H9 (cell line): ENCODE data around the gene PCNX2. TPM values are rescaled to one million over a fixed set of nuclear protein-coding genes. Genes with fewer than 3 reads are reported as not detected.

Experiments
- DNase-seq: peaks from one replicate; pipeline ENCODE4 v3.0.0-alpha.2; 2017
- H2AFZ ChIP-seq: one replicate; pipeline ENCODE4 v1.6.1; 2013; ENCODE audit warnings: mild to moderate bottlenecking, low read length, control low read depth, moderate library complexity
- H2AK5ac ChIP-seq: 2 replicates; pipeline ENCODE4 v1.6.1; 2013; ENCODE audit warnings: low read length, control low read depth, mixed read lengths; ENCODE audit not compliant: insufficient read length
- H2BK120ac ChIP-seq: one replicate; pipeline ENCODE4 v1.6.1; 2013; ENCODE audit warnings: low read depth, mild to moderate bottlenecking, low read length, control low read depth, inconsistent platforms; ENCODE audit not compliant: poor library complexity, severe bottlenecking
- H2BK12ac ChIP-seq: 2 replicates; pipeline ENCODE4 v1.6.1; 2013; ENCODE audit warnings: low read length, control low read depth, mixed read lengths, low read depth; ENCODE audit not compliant: insufficient read length
- H2BK15ac ChIP-seq: 2 replicates; pipeline ENCODE4 v1.6.1; 2013; ENCODE audit warnings: low read depth, low read length, control low read depth
- H2BK20ac ChIP-seq: one replicate; pipeline ENCODE4 v1.6.1; 2013; ENCODE audit warnings: low read depth, mild to moderate bottlenecking, low read length, control low read depth, inconsistent platforms; ENCODE audit not compliant: poor library complexity, severe bottlenecking
- H2BK5ac ChIP-seq: 2 replicates; pipeline ENCODE4 v1.6.1; 2013; ENCODE audit warnings: low read length, control low read depth, mixed read lengths; ENCODE audit not compliant: insufficient read length
- H3K14ac ChIP-seq: 2 replicates; pipeline ENCODE4 v1.6.1; 2013; ENCODE audit warnings: low read length, control low read depth; ENCODE audit not compliant: insufficient read depth
- H3K18ac ChIP-seq: 2 replicates; pipeline ENCODE4 v1.6.1; 2013; ENCODE audit warnings: low read depth, mild to moderate bottlenecking, mixed read lengths, low read length, control low read depth; ENCODE audit not compliant: insufficient read length
- H3K23ac ChIP-seq: 2 replicates; pipeline ENCODE4 v1.6.1; 2013; ENCODE audit warnings: low read length, control low read depth, mixed read lengths, low read depth; ENCODE audit not compliant: insufficient read length
- H3K23me2 ChIP-seq: 2 replicates; pipeline ENCODE4 v1.6.1; 2013; ENCODE audit warnings: low read depth, mild to moderate bottlenecking, mixed read lengths, low read length, control low read depth; ENCODE audit not compliant: insufficient read length, poor library complexity, severe bottlenecking
- H3K27ac ChIP-seq: 2 replicates; pipeline ENCODE4 v1.5.1; 2013; ENCODE audit warnings: low read length, control low read depth, mixed read lengths, low read depth; ENCODE audit not compliant: insufficient read length
- H3K27me3 ChIP-seq: 2 replicates; pipeline ENCODE4 v1.6.1; 2013; ENCODE audit warnings: low read length, control low read depth, inconsistent platforms; ENCODE audit not compliant: insufficient read depth
- H3K4ac ChIP-seq: 2 replicates; pipeline ENCODE4 v1.6.1; 2013; ENCODE audit warnings: low read depth, mild to moderate bottlenecking, control low read depth, inconsistent platforms, low read length, moderate library complexity
- H3K4me1 ChIP-seq: 2 replicates; pipeline ENCODE4 v1.6.1; 2013; ENCODE audit warnings: low read length, control low read depth, inconsistent platforms; ENCODE audit not compliant: insufficient read depth
- H3K4me2 ChIP-seq: 2 replicates; pipeline ENCODE4 v1.6.1; 2013; ENCODE audit warnings: low read length, control low read depth, mixed read lengths; ENCODE audit not compliant: insufficient read length, insufficient read depth
- H3K56ac ChIP-seq: 2 replicates; pipeline ENCODE4 v1.6.1; 2013; ENCODE audit warnings: low read depth, mild to moderate bottlenecking, mixed read lengths, low read length, control low read depth; ENCODE audit not compliant: insufficient read length
- H3K79me1 ChIP-seq: 2 replicates; pipeline ENCODE4 v1.6.1; 2013; ENCODE audit warnings: low read depth, mild to moderate bottlenecking, moderate library complexity, low read length, control low read depth, inconsistent platforms; ENCODE audit not compliant: insufficient read depth, poor library complexity, severe bottlenecking
- H3K79me2 ChIP-seq: 2 replicates; pipeline ENCODE4 v1.6.1; 2013; ENCODE audit warnings: low read length, control low read depth, inconsistent platforms; ENCODE audit not compliant: insufficient read depth
- H3K9ac ChIP-seq: 2 replicates; pipeline ENCODE4 v1.6.1; 2013; ENCODE audit warnings: low read length, control low read depth, mixed read lengths; ENCODE audit not compliant: insufficient read length; ENCODE audit errors: extremely low read depth
- H3K9me3 ChIP-seq: one replicate; pipeline ENCODE4 v1.6.1; 2013; ENCODE audit warnings: low read depth, low read length, inconsistent platforms; ENCODE audit not compliant: control insufficient read depth
- H3T11ph ChIP-seq: one replicate; pipeline ENCODE4 v1.6.1; 2013; ENCODE audit warnings: mild to moderate bottlenecking, low read length, control low read depth, inconsistent platforms
- H4K20me1 ChIP-seq: one replicate; pipeline ENCODE4 v1.6.1; 2013; ENCODE audit not compliant: control insufficient read depth, insufficient read length, insufficient read depth
- H4K5ac ChIP-seq: 2 replicates; pipeline ENCODE4 v1.6.1; 2013; ENCODE audit warnings: low read depth, mild to moderate bottlenecking, mixed read lengths, low read length, control low read depth; ENCODE audit not compliant: insufficient read length
- H4K8ac ChIP-seq: replicated peaks from 2 replicates; pipeline ENCODE4 v1.6.1; 2013; ENCODE audit warnings: low read length, control low read depth, mixed read lengths, low read depth; ENCODE audit not compliant: insufficient read length
- H4K91ac ChIP-seq: 2 replicates; pipeline ENCODE4 v1.6.1; 2013; ENCODE audit warnings: low read depth, mild to moderate bottlenecking, moderate library complexity, mixed read lengths, low read length, control low read depth; ENCODE audit not compliant: insufficient read length
- H3K27ac Mint-ChIP-seq, 3 experiments: 2 replicates in 2 of 3; 3 replicates in 1 of 3; pipeline ENCODE4 v1.8.0; 2020 to 2021; ENCODE audit warnings: mixed read lengths in 3 of 3, mild to moderate bottlenecking in 1 of 3, moderate library complexity in 1 of 3
- H3K27me3 Mint-ChIP-seq: 2 replicates; pipeline ENCODE4 v1.8.0; 2021; ENCODE audit warnings: low read depth, mild to moderate bottlenecking, moderate library complexity, mixed read lengths
- H3K36me3 Mint-ChIP-seq, 3 experiments: 2 replicates in 2 of 3; 3 replicates in 1 of 3; pipeline ENCODE4 v1.8.0; 2020 to 2021; ENCODE audit warnings: low read depth in 3 of 3, mixed read lengths in 3 of 3; ENCODE audit not compliant: insufficient read depth in 1 of 3
- H3K4me1 Mint-ChIP-seq, 2 experiments: 2 replicates each; pipeline ENCODE4 v1.8.0; 2020; ENCODE audit warnings: mixed read lengths in 2 of 2
- H3K4me3 Mint-ChIP-seq, 2 experiments: 2 replicates in 1 of 2; 3 replicates in 1 of 2; pipeline ENCODE4 v1.8.0; 2020 to 2021; ENCODE audit warnings: mild to moderate bottlenecking in 2 of 2, mixed read lengths in 2 of 2, moderate library complexity in 1 of 2
- H3K9me3 Mint-ChIP-seq, 2 experiments: 2 replicates in 1 of 2; 3 replicates in 1 of 2; pipeline ENCODE4 v1.8.0; 2020; ENCODE audit warnings: mild to moderate bottlenecking in 2 of 2, mixed read lengths in 2 of 2, moderate library complexity in 1 of 2
- CTCF ChIP-seq: fragments of 200-600 bp; sonication (generic); conservative IDR thresholded peaks from 3 replicates; pipeline ENCODE4 v1.8.0; 2021; ENCODE audit warnings: antibody characterized with exemption, mild to moderate bottlenecking
- WGBS: extraction: QIAGEN DNeasy Blood & Tissue Kit; methylation state at CpG from one replicate; pipeline ENCODE4 v1.1.7; 2013; ENCODE audit warnings: missing lambda C conversion rate, low lambda C conversion rate, mixed read lengths; ENCODE audit not compliant: insufficient read length; ENCODE audit errors: extremely low coverage; 5-methylcytosine and 5-hydroxymethylcytosine counted together
- total RNA-seq: library from RNA; stranded (reverse); gene quantifications from 2 replicates; pipeline ENCODE4 v1.2.1, GENCODE V29; 2021

The PCNX2 gene
- total RNA-seq, 1 experiment from 2014 or later, result 45.1 TPM

DNA sequence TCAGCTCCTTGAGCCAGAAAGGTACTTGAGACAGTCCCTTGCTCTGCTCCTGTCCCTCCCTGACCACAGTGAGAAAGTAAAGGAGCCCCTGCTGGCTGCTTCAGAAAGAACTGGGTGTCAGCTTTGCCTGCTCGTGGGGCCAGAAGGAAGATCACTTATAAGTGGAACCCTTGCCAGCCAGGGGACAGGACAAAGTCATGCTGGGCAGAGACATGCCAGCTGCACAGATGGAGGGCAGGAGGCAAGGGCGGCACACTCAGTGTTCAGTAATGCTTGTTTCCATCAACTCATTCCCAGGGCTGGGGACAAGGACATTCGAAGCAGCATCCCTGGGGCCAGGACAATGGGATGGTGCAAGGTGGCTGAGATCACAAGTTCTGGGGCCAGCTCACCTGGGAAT is 303.3 kb downstream of the PCNX2 start:
- no peak overlapping the region for H3K4ac ChIP-seq
- H3K79me2 ChIP-seq, result no peaks in the 10 kb centered on the region
- Mint-ChIP-seq H3K4me3 (no peak overlapping the region), H3K36me3 (peaks cover 63 to 69% (median 64%) of the 10 kb centered on the region in 3 experiments), H3K27me3 (no peaks in the 10 kb centered on the region; the same call in 1 of the 2 replicates), H3K4me1 (peaks cover 4 to 9% of the 10 kb centered on the region in 2 experiments), H3K27ac (no peak overlapping the region; a peak in 1 of 7 replicates), H3K9me3 (peaks cover 27 to 38% of the 10 kb centered on the region in 2 experiments)
- H4K5ac ChIP-seq, result no peak overlapping the region
- no peak overlapping the region for H2BK15ac ChIP-seq
- H3K9me3 ChIP-seq, result peaks cover 18% of the 10 kb centered on the region
- H2AK5ac ChIP-seq, result no peak overlapping the region
- TF ChIP-seq CTCF, result no peak
- no peak overlapping the region for H3T11ph ChIP-seq
- no peak overlapping the region for H4K8ac ChIP-seq
- H3K23ac ChIP-seq, result no peak overlapping the region
- no peaks in the 10 kb centered on the region for H3K27me3 ChIP-seq
- H3K18ac ChIP-seq, result no peak overlapping the region
- WGBS, result no CpG with 5 or more reads among the region's 3 CpGs
- no peak overlapping the region for H2BK12ac ChIP-seq
- no peak overlapping the region for H2AFZ ChIP-seq
- no peak overlapping the region for H2BK5ac ChIP-seq
- no peak overlapping the region for H3K4me2 ChIP-seq
- no peak overlapping the region for H2BK120ac ChIP-seq
- H3K79me1 ChIP-seq, result no peaks in the 10 kb centered on the region
- H3K9ac ChIP-seq, result no peak overlapping the region
- H2BK20ac ChIP-seq, result no peak overlapping the region
- no peak overlapping the region for H3K56ac ChIP-seq
- no peak overlapping the region for H3K27ac ChIP-seq
- no peak overlapping the region for H3K14ac ChIP-seq
- no peak for DNase-seq
- no peaks in the 10 kb centered on the region for H3K23me2 ChIP-seq
- no peak overlapping the region for H4K91ac ChIP-seq
- H4K20me1 ChIP-seq, result no peaks in the 10 kb centered on the region
- no peaks in the 10 kb centered on the region for H3K4me1 ChIP-seq
